CD4-positive, CD25-positive, alpha-beta regulatory T cell (primary cell): ENCODE data around the gene STIL. TPM values are rescaled to one million over a fixed set of nuclear protein-coding genes. Genes with fewer than 3 reads are reported as not detected.
"Not testable (repeated sequence)": the region's sequence is repeated elsewhere in the genome, so short reads cannot be mapped to it uniquely, and the experiment has no call there.

Experiments used
- ATAC-seq, 2 donors: fragments of 150-1000 bp; cut with Tn5 transposase; one replicate each; pipeline ENCODE4 v1.10.0; 2021; ENCODE audit warnings: low read depth in 2 of 2, moderate number of reproducible peaks in 2 of 2, moderate library complexity in 1 of 2
- DNase-seq, 3 donors: peaks; one replicate each; pipeline versions ENCODE4 v3.0.0 to v3.0.0-alpha.2; 2012 to 2022; ENCODE audit warnings: mixed read lengths in 1 of 3
- H3K27ac ChIP-seq: one replicate; pipeline ENCODE4 v1.7.0; 2013; ENCODE audit warnings: mild to moderate bottlenecking, low read length; ENCODE audit not compliant: insufficient read depth, poor library complexity, severe bottlenecking
- H3K27me3 ChIP-seq: one replicate; pipeline ENCODE4 v1.7.0; 2013; ENCODE audit warnings: low read length; ENCODE audit not compliant: control insufficient read depth, insufficient read depth
- H3K36me3 ChIP-seq: one replicate; pipeline ENCODE4 v1.7.0; 2013; ENCODE audit warnings: mild to moderate bottlenecking, low read length, moderate library complexity; ENCODE audit not compliant: control insufficient read depth, insufficient read depth
- H3K4me1 ChIP-seq: 2 replicates; pipeline ENCODE4 v1.7.0; 2013; ENCODE audit warnings: mild to moderate bottlenecking, low read length; ENCODE audit not compliant: insufficient read depth, control insufficient read depth, poor library complexity, severe bottlenecking
- H3K4me3 ChIP-seq: one replicate; pipeline ENCODE4 v1.7.0; 2013; ENCODE audit warnings: low read depth, mild to moderate bottlenecking, low read length, moderate library complexity
- H3K9me3 ChIP-seq, 2 experiments: 1 replicate in 1 of 2; 2 replicates in 1 of 2; pipeline ENCODE4 v1.7.0; 2013; ENCODE audit warnings: low read length in 2 of 2, mild to moderate bottlenecking in 1 of 2, moderate library complexity in 1 of 2; ENCODE audit not compliant: control insufficient read depth in 2 of 2
- H3K27ac Mint-ChIP-seq, 3 donors: one replicate each; pipeline ENCODE4 v1.8.0; 2020 to 2022; ENCODE audit warnings: mild to moderate bottlenecking in 3 of 3, mixed read lengths in 3 of 3, moderate library complexity in 2 of 3
- H3K27me3 Mint-ChIP-seq: one replicate; pipeline ENCODE4 v1.8.0; 2022; ENCODE audit warnings: mild to moderate bottlenecking, mixed read lengths
- H3K36me3 Mint-ChIP-seq: one replicate; pipeline ENCODE4 v1.8.0; 2020; ENCODE audit warnings: mixed read lengths
- H3K4me1 Mint-ChIP-seq, 4 donors: one replicate each; pipeline ENCODE4 v1.8.0; 2020 to 2022; ENCODE audit warnings: mixed read lengths in 4 of 4, mild to moderate bottlenecking in 1 of 4
- H3K4me3 Mint-ChIP-seq, 4 donors: one replicate each; pipeline ENCODE4 v1.8.0; 2020 to 2022; ENCODE audit warnings: mild to moderate bottlenecking in 4 of 4, mixed read lengths in 4 of 4, moderate library complexity in 3 of 4
- H3K9me3 Mint-ChIP-seq, 7 donors: one replicate each; pipeline ENCODE4 v1.8.0; 2020 to 2022; ENCODE audit warnings: mixed read lengths in 7 of 7, mild to moderate bottlenecking in 3 of 7, moderate library complexity in 2 of 7
- polyA plus RNA-seq, 4 donors: library from polyadenylated mRNA; unstranded; fragments of 300-500 nt; fragmentation: Illumina TruSeq; gene quantifications; one replicate each; pipeline ENCODE4 v1.2.3, GENCODE V29; 2021
- total RNA-seq: library from RNA; stranded (reverse); gene quantifications from one replicate; pipeline ENCODE4 v1.2.3, GENCODE V29; 2022

STIL gene
- total and polyA plus RNA-seq, 5 donors from 2014 or later: 0.64 to 5.1 (median 0.92) TPM

- Histone ChIP-seq H3K9me3 (no peaks in the 10 kb centered on the region), H3K27me3 (no peaks in the 10 kb centered on the region), H3K4me1 (no peaks in the 10 kb centered on the region), H3K4me3 (no peak overlapping the region), H3K27ac (no peak overlapping the region), H3K36me3 (no peaks in the 10 kb centered on the region)
- Mint-ChIP-seq H3K4me3 (no peak overlapping the region), H3K36me3 (no peaks in the 10 kb centered on the region), H3K27me3 (no peaks in the 10 kb centered on the region), H3K9me3 (no peaks in the 10 kb centered on the region), H3K4me1 (peaks cover 3 to 17% (median 12%) of the 10 kb centered on the region in 4 donors), H3K27ac (no peak overlapping the region)
- DNase-seq (no peak), ATAC-seq (no peak)
Measured at GRCh38 chr1:47276850-47277249, 37.1 kb downstream of the STIL start.

GRCh38 chr1:47275811-47276210 lies 38.1 kb downstream of the STIL start:
- H3K36me3 Mint-ChIP-seq, H3K4me1 ChIP-seq, H3K9me3 ChIP-seq, H3K4me3 Mint-ChIP-seq, H3K27me3 ChIP-seq, H3K9me3 Mint-ChIP-seq, H3K4me3 ChIP-seq, ATAC-seq, DNase-seq, H3K27me3 Mint-ChIP-seq, H3K36me3 ChIP-seq, H3K27ac Mint-ChIP-seq, H3K27ac ChIP-seq: not testable (repeated sequence)
- H3K4me1 Mint-ChIP-seq: peaks cover 3 to 17% (median 12%) of the 10 kb centered on the region in 4 donors

GRCh38 chr1:47265529-47265928 lies 48.4 kb downstream of the STIL start:
- ATAC-seq, H3K36me3 Mint-ChIP-seq, DNase-seq, H3K9me3 ChIP-seq, H3K4me3 ChIP-seq, H3K27me3 ChIP-seq, H3K4me3 Mint-ChIP-seq, H3K4me1 Mint-ChIP-seq, H3K4me1 ChIP-seq, H3K36me3 ChIP-seq, H3K27ac Mint-ChIP-seq, H3K9me3 Mint-ChIP-seq, H3K27me3 Mint-ChIP-seq, H3K27ac ChIP-seq: not testable (repeated sequence)

- H3K27me3 ChIP-seq: no peaks in the 10 kb centered on the region
- ATAC-seq (no peak), DNase-seq (peak in 2 of 3 donors; percentile 45 to 65)
- no peaks in the 10 kb centered on the region for H3K9me3 ChIP-seq
- Mint-ChIP-seq H3K9me3 (no peaks in the 10 kb centered on the region), H3K36me3 (peaks cover 3% of the 10 kb centered on the region), H3K27ac (peak overlapping the region in 1 of 3 donors; percentile 9), H3K4me3 (no peak overlapping the region), H3K27me3 (no peaks in the 10 kb centered on the region), H3K4me1 (peaks cover 0 to 1% (median 0%) of the 10 kb centered on the region in 4 donors)
- H3K4me3 ChIP-seq: no peak overlapping the region
- no peaks in the 10 kb centered on the region for H3K36me3 ChIP-seq
- H3K4me1 ChIP-seq: no peaks in the 10 kb centered on the region
- H3K27ac ChIP-seq: no peak overlapping the region
Measured at GRCh38 chr1:47262787-47263413, 51.0 kb downstream of the STIL start.

GRCh38 chr1:47257224-47257623 lies 56.7 kb downstream of the STIL start:
- no peaks in the 10 kb centered on the region for H3K27me3 ChIP-seq
- no peaks in the 10 kb centered on the region for H3K4me1 ChIP-seq
- H3K4me1 Mint-ChIP-seq: peaks cover 0 to 1% (median 0%) of the 10 kb centered on the region in 4 donors
- H3K36me3 Mint-ChIP-seq: no peaks in the 10 kb centered on the region
- ATAC-seq: no peak
- H3K9me3 ChIP-seq: no peaks in the 10 kb centered on the region
- no peaks in the 10 kb centered on the region for H3K36me3 ChIP-seq
- H3K4me3 Mint-ChIP-seq: no peak overlapping the region
- no peak for DNase-seq
- no peak overlapping the region for H3K27ac ChIP-seq
- no peak overlapping the region for H3K27ac Mint-ChIP-seq
- no peak overlapping the region for H3K4me3 ChIP-seq
- H3K9me3 Mint-ChIP-seq: no peaks in the 10 kb centered on the region
- no peaks in the 10 kb centered on the region for H3K27me3 Mint-ChIP-seq

GRCh38 chr1:47252795-47253194 lies 61.2 kb downstream of the STIL start:
- Mint-ChIP-seq H3K4me3 (no peak overlapping the region), H3K36me3 (peaks cover 5% of the 10 kb centered on the region), H3K27me3 (no peaks in the 10 kb centered on the region), H3K9me3 (no peaks in the 10 kb centered on the region), H3K4me1 (no peaks in the 10 kb centered on the region), H3K27ac (peak overlapping the region in 1 of 3 donors; percentile 63)
- H3K36me3 ChIP-seq: no peaks in the 10 kb centered on the region
- H3K4me1 ChIP-seq: no peaks in the 10 kb centered on the region
- H3K27me3 ChIP-seq: no peaks in the 10 kb centered on the region
- H3K27ac ChIP-seq: no peak overlapping the region
- H3K4me3 ChIP-seq: no peak overlapping the region
- H3K9me3 ChIP-seq: no peaks in the 10 kb centered on the region
- DNase-seq (no peak), ATAC-seq (no peak)

GRCh38 chr1:47252369-47252768 lies 61.6 kb downstream of the STIL start:
- no peak for DNase-seq
- Histone ChIP-seq H3K36me3 (no peaks in the 10 kb centered on the region), H3K9me3 (no peaks in the 10 kb centered on the region), H3K27me3 (no peaks in the 10 kb centered on the region), H3K27ac (no peak overlapping the region), H3K4me1 (no peaks in the 10 kb centered on the region), H3K4me3 (no peak overlapping the region)
- ATAC-seq: no peak
- Mint-ChIP-seq H3K27ac (no peak overlapping the region), H3K9me3 (no peaks in the 10 kb centered on the region), H3K4me3 (no peak overlapping the region), H3K36me3 (peaks cover 5% of the 10 kb centered on the region), H3K27me3 (no peaks in the 10 kb centered on the region), H3K4me1 (no peaks in the 10 kb centered on the region)

- Mint-ChIP-seq H3K4me1 (no peaks in the 10 kb centered on the region), H3K27ac (peak overlapping the region in 1 of 3 donors; percentile 66), H3K4me3 (no peak overlapping the region), H3K36me3 (peaks cover 5% of the 10 kb centered on the region), H3K9me3 (no peaks in the 10 kb centered on the region), H3K27me3 (peaks cover 2% of the 10 kb centered on the region)
- Histone ChIP-seq H3K4me3 (no peak overlapping the region), H3K27ac (no peak overlapping the region), H3K4me1 (no peaks in the 10 kb centered on the region), H3K9me3 (no peaks in the 10 kb centered on the region), H3K36me3 (no peaks in the 10 kb centered on the region), H3K27me3 (no peaks in the 10 kb centered on the region)
- ATAC-seq (no peak), DNase-seq (no peak)
Measured at GRCh38 chr1:47249755-47250154, 64.2 kb downstream of the STIL start.
